HEK293 (cell line): ENCODE data around the gene MED13L.

ENCODE experiments used
- CTCF ChIA-PET: fragments of 350-600 bp; formaldehyde crosslinking; extraction: SDS; loops from one replicate; lab custom pipeline; 2021; ENCODE audit warnings: antibody characterized with exemption; lab: Yijun Ruan, JAX
- POLR2A ChIA-PET: fragments of 300-600 bp; formaldehyde crosslinking; extraction: SDS; loops from one replicate; lab custom pipeline; 2020; ENCODE audit warnings: antibody characterized with exemption, inconsistent platforms; lab: Yijun Ruan, JAX
- H3K27ac ChIP-seq: fragments of 200-500 bp; sonication (Bioruptor generic); 2 replicates; pipeline ENCODE4 v1.5.1; 2014; ENCODE audit warnings: low read depth, low read length, control low read depth, inconsistent platforms; ENCODE audit errors: extremely low read depth
- H3K36me3 ChIP-seq, 2 experiments: fragments of 200-500 bp in 1 of 2; sonication (Bioruptor generic) in 1 of 2; 1 replicate in 1 of 2; 2 replicates in 1 of 2; pipeline ENCODE4 v1.5.1; 2014 to 2017; ENCODE audit warnings: inconsistent platforms in 2 of 2, low read length in 2 of 2; ENCODE audit not compliant: control insufficient read depth in 2 of 2, insufficient read depth in 1 of 2
- H3K4me1 ChIP-seq: fragments of 200-500 bp; sonication (Bioruptor generic); 2 replicates; pipeline ENCODE4 v1.5.1; 2014; ENCODE audit warnings: mild to moderate bottlenecking, low read length, inconsistent platforms; ENCODE audit not compliant: control insufficient read depth, insufficient read depth
- H3K4me3 ChIP-seq: 2 replicates; pipeline ENCODE4 v1.5.1; 2011; ENCODE audit warnings: low read depth, mild to moderate bottlenecking, control low read depth, low read length, moderate library complexity
- H3K9me3 ChIP-seq: fragments of 200-500 bp; sonication (Bioruptor generic); 2 replicates; pipeline ENCODE4 v1.5.1; 2014; ENCODE audit warnings: low read depth, low read length, inconsistent platforms; ENCODE audit not compliant: control insufficient read depth, insufficient read depth
- BCL6B ChIP-seq: fragments of 450-650 bp; formaldehyde crosslinking; IDR thresholded peaks from 2 replicates; pipeline ENCODE4 v1.5.1; 2017; ENCODE audit warnings: missing biosample characterization, missing genetic modification characterization
- GLI4 ChIP-seq: fragments of 450-650 bp; formaldehyde crosslinking; IDR thresholded peaks from 2 replicates; pipeline ENCODE4 v1.5.1; 2016; ENCODE audit warnings: missing biosample characterization, missing genetic modification characterization
- HOXC10 ChIP-seq: sonication (generic); formaldehyde crosslinking; IDR thresholded peaks from 2 replicates; pipeline ENCODE4 v1.8.1; 2023; ENCODE audit warnings: mild to moderate bottlenecking, missing genetic modification reagents
- KLF1 ChIP-seq: fragments of 450-650 bp; formaldehyde crosslinking; IDR thresholded peaks from 2 replicates; pipeline ENCODE4 v1.5.1; 2016; ENCODE audit warnings: missing biosample characterization, missing genetic modification characterization
- KLF8 ChIP-seq: fragments of 450-650 bp; formaldehyde crosslinking; IDR thresholded peaks from 2 replicates; pipeline ENCODE4 v1.5.1; 2016; ENCODE audit warnings: missing biosample characterization, missing genetic modification characterization
- PRDM1 ChIP-seq: fragments of 450-650 bp; formaldehyde crosslinking; IDR thresholded peaks from 2 replicates; pipeline ENCODE4; 2016; ENCODE audit warnings: missing biosample characterization, missing genetic modification characterization
- PRDM6 ChIP-seq: fragments of 450-650 bp; formaldehyde crosslinking; IDR thresholded peaks from 2 replicates; pipeline ENCODE4 v1.5.1; 2017; ENCODE audit warnings: missing biosample characterization, missing genetic modification characterization
- REPIN1 ChIP-seq: fragments of 450-650 bp; formaldehyde crosslinking; IDR thresholded peaks from 2 replicates; pipeline ENCODE4 v1.5.1; 2017; ENCODE audit warnings: missing biosample characterization, missing genetic modification characterization, low read depth
- ZBTB11 ChIP-seq: fragments of 450-650 bp; formaldehyde crosslinking; conservative IDR thresholded peaks from 2 replicates; pipeline ENCODE4 v1.5.1; 2016; ENCODE audit warnings: low read depth, missing biosample characterization, missing genetic modification characterization
- ZBTB8A ChIP-seq: fragments of 450-650 bp; formaldehyde crosslinking; IDR thresholded peaks from 2 replicates; pipeline ENCODE4 v1.5.1; 2016; ENCODE audit warnings: missing biosample characterization, missing genetic modification characterization
- ZNF138 ChIP-seq: fragments of 450-650 bp; formaldehyde crosslinking; IDR thresholded peaks from 2 replicates; pipeline ENCODE4 v1.5.1; 2016; ENCODE audit warnings: missing biosample characterization, missing genetic modification characterization, borderline replicate concordance
- ZNF155 ChIP-seq: fragments of 450-650 bp; formaldehyde crosslinking; IDR thresholded peaks from 2 replicates; pipeline ENCODE4 v1.5.1; 2016; ENCODE audit warnings: missing biosample characterization, missing genetic modification characterization
- ZNF280D ChIP-seq: fragments of 450-650 bp; formaldehyde crosslinking; IDR thresholded peaks from 2 replicates; pipeline ENCODE4 v1.5.1; 2016; ENCODE audit warnings: missing biosample characterization, missing genetic modification characterization
- ZNF366 ChIP-seq: fragments of 450-650 bp; formaldehyde crosslinking; conservative IDR thresholded peaks from 2 replicates; pipeline ENCODE4 v1.5.1; 2016; ENCODE audit warnings: missing biosample characterization, missing genetic modification characterization
- ZNF394 ChIP-seq: fragments of 450-650 bp; formaldehyde crosslinking; IDR thresholded peaks from 2 replicates; pipeline ENCODE4 v1.5.1; 2016; ENCODE audit warnings: missing biosample characterization, missing genetic modification characterization, mild to moderate bottlenecking, moderate library complexity, borderline replicate concordance
- ZNF449 ChIP-seq: fragments of 450-650 bp; formaldehyde crosslinking; IDR thresholded peaks from 2 replicates; pipeline ENCODE4 v1.5.1; 2017; ENCODE audit warnings: missing biosample characterization, mild to moderate bottlenecking, missing genetic modification characterization, moderate library complexity
- ZNF621 ChIP-seq: fragments of 450-650 bp; formaldehyde crosslinking; IDR thresholded peaks from 2 replicates; pipeline ENCODE4 v1.5.1; 2017; ENCODE audit warnings: missing biosample characterization, missing genetic modification characterization
- ZNF623 ChIP-seq: fragments of 450-650 bp; formaldehyde crosslinking; IDR thresholded peaks from 2 replicates; pipeline ENCODE4 v1.5.1; 2016; ENCODE audit warnings: missing biosample characterization, missing genetic modification characterization
- ZNF639 ChIP-seq: fragments of 450-650 bp; formaldehyde crosslinking; IDR thresholded peaks from 2 replicates; pipeline ENCODE4 v1.5.1; 2016; ENCODE audit warnings: missing biosample characterization, missing genetic modification characterization
- ZNF654 ChIP-seq: fragments of 450-650 bp; formaldehyde crosslinking; IDR thresholded peaks from 2 replicates; pipeline ENCODE4 v1.5.1; 2016; ENCODE audit warnings: low read depth, missing biosample characterization, missing genetic modification characterization

Gene MED13L

GRCh38 chr12:116087399-116087798 is 190.1 kb downstream of the MED13L start (continued):
- TF ChIP-seq REPIN1 (tag by site-specific recombination) (no peak), ZNF621 (tag by site-specific recombination) (no peak), ZNF138 (no peak), ZBTB11 (tag by site-specific recombination) (no peak)

GRCh38 chr12:116080415-116080814 is 197.1 kb downstream of the MED13L start:
- Histone ChIP-seq H3K9me3 (no peaks in the 10 kb centered on the region), H3K4me1 (0 out of 2 replicates have a peak, but pooled peaks cover under 1% of the 10 kb centered on the region), H3K4me3 (no peak overlapping the region), H3K36me3 (no peaks in the 10 kb centered on the region; a peak in 1 of 3 replicates), H3K27ac (no peak overlapping the region)
- CTCF ChIA-PET: no interaction called here
- POLR2A ChIA-PET: no interaction called here
- no peak for TF ChIP-seq PRDM1 (tag by site-specific recombination)

- Histone ChIP-seq H3K4me3 (no peak overlapping the region), H3K9me3 (no peaks in the 10 kb centered on the region), H3K4me1 (peaks cover 11% of the 10 kb centered on the region), H3K36me3 (no peaks in the 10 kb centered on the region; a peak in 1 of 3 replicates), H3K27ac (no peak overlapping the region)
- ChIA-PET CTCF (interaction anchor here (0.7 to 1.3 kb wide), 3 partner anchors 80 to 186 kb away, joined by 3 read pairs; no protein-coding TSS in a partner anchor), POLR2A (no interaction called here)
- TF ChIP-seq ZNF449 (tag by site-specific recombination) (no peak), ZNF639 (no peak), ZNF654 (no peak), ZNF623 (no peak), ZNF280D (no peak), ZNF366 (tag by site-specific recombination) (no peak), PRDM6 (no peak), ZBTB8A (tag by site-specific recombination) (no peak), GLI4 (tag by site-specific recombination) (no peak), ZNF394 (no peak), HOXC10 (no peak), KLF8 (tag by site-specific recombination) (no peak), BCL6B (tag by site-specific recombination) (no peak), KLF1 (tag by site-specific recombination) (no peak), ZNF155 (tag by site-specific recombination) (no peak)
Observed at GRCh38 chr12:116078396-116078795, 199.1 kb downstream of the MED13L start.
